Glomerular visceral epithelial cell (primary cell): ENCODE data around the gene SIRT4.
A peak's percentile ranks its signal among the peaks of the same experiment; 100 is the strongest.
"Not testable (repeated sequence)": the region's sequence is repeated elsewhere in the genome, so short reads cannot be mapped to it uniquely, and the experiment has no call there.

Experiments
- DNase-seq: peaks from one replicate; pipeline ENCODE4 v3.0.0-alpha.2; 2016; ENCODE audit errors: extremely low spot score

The SIRT4 gene, protein sequence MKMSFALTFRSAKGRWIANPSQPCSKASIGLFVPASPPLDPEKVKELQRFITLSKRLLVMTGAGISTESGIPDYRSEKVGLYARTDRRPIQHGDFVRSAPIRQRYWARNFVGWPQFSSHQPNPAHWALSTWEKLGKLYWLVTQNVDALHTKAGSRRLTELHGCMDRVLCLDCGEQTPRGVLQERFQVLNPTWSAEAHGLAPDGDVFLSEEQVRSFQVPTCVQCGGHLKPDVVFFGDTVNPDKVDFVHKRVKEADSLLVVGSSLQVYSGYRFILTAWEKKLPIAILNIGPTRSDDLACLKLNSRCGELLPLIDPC

DNA sequence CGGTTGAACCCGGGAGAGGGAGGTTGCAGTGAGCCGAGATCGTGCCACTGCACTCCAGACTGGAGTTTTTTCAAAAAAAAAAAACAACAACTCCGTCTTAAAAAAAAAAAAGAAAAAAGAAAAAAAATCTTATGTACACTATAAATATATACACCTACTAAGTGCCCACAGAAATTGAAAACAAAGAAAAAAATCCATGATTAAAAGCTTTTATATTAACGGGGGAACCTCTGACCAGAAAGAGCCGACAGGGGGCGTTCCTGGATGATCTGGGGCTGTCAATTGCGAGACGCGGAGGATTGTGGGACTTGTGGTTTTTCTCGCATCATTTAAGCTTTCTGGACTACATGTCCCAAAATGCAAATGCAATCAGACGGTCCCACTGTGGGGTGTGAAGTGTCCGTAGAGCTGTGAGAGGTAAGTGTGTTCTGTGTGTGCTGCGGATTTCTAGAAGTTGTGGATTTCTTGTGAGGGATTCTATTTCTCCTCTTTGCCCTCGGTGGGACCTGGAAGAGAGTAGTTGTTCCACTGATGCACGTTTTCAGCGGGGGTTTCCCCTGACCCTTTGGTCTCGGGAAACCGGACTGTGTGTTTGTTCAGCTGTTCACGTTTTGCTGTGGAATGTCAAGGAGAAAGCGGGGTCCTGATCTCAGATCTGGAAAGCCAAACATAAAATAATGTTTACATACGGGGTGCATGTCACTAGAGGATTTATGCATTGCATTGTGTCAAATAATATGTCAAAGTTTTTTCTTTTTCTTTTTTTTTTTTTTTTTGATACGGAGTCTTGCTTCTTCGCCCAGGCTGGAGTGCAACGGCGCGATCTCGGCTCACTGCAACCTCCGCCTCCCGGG is at the start of gene SIRT4:
Gene SIRT4 (plus strand): TSS at position 360 of the 854 bp plus-strand sequence. CDS start 1,241 bp downstream, outside the sequence.
- peak; percentile 87 for DNase-seq

- DNase-seq: not testable (repeated sequence)
These were observed 48.8 kb upstream of the SIRT4 start for GRCh38 chr12:120253313-120253712.

GRCh38 chr12:120254809-120255208 is 47.3 kb upstream of the SIRT4 start:
- DNase-seq: no peak

- peak; percentile 72 for DNase-seq
These were observed 44.9 kb upstream of the SIRT4 start for GRCh38 chr12:120257041-120257821.

DNA sequence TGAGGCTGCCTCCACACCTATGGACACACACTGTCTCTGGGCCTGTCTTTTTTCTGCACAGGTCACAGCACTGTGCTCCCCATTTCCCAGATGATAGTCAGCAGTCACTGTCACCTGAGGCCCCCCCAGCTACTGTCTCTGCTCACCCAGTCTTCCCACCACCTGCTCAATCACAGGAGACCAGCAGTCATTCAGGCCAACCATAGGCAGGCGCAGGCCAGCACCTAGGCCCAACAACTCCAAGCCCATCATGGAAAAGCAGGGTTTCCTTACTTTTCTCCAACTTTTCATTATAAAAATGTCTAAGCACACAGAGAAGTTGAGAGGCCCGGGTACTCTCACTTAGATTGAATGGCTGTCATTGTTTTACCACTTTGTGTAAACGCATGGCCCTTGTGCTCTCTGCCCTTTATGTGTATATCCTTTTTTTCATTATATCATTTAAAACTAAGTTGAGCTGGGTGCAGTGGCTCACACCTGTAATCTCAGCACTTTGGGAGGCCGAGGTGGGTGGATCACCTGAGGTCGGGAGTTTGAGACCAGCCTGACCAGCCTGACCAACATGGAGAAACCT is 43.7 kb upstream of the SIRT4 start:
- DNase-seq: no peak

- no peak for DNase-seq
These were observed 42.5 kb upstream of the SIRT4 start for GRCh38 chr12:120259418-120260202.

GRCh38 chr12:120260607-120261006 is 41.5 kb upstream of the SIRT4 start:
- no peak for DNase-seq

GRCh38 chr12:120261951-120262851 is 39.9 kb upstream of the SIRT4 start:
- DNase-seq: peak; percentile 57

- peak; percentile 64 for DNase-seq
These were observed 39.0 kb upstream of the SIRT4 start for GRCh38 chr12:120262852-120263747.

- DNase-seq: no peak
These were observed 38.4 kb upstream of the SIRT4 start for GRCh38 chr12:120263748-120264085.

DNA sequence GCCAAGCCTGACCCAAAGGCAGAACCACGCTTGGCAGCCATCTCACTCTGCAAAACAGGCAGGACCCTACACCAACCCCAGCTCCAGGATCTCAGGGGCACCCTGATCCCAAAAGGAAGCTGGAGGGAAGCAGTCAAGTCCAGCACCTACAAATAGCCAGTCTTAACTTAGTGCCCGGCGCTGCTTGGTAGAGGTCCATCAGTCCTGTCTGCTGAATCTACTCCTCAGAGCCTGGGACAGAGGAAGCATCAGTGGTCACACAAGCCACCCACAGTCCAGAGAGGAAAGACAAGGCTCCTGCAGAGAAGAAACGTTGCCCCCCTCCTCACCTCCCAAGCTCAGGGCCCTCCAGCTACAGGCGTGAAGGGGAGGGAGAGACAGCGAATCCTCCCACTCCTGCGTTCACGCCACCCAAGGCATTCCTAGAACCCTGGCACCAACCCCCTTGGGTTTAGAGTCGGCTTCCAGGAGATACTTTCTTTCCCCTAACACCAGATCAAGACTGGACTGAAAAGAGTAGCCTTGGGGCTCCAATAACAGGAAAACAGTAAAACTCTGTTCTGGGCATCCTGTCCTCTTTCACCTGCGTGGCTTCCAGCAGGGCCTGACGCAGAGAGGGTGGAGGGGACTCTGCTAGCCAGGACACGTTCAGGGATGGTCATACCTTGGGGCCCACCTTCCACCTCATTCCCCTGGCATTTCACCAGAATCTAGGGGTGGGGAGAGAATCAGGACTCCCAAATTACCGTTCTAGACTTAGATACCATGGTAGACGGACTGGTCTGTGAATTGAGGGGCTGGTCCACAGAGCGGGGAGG is 37.8 kb upstream of the SIRT4 start:
- DNase-seq: no peak

DNA sequence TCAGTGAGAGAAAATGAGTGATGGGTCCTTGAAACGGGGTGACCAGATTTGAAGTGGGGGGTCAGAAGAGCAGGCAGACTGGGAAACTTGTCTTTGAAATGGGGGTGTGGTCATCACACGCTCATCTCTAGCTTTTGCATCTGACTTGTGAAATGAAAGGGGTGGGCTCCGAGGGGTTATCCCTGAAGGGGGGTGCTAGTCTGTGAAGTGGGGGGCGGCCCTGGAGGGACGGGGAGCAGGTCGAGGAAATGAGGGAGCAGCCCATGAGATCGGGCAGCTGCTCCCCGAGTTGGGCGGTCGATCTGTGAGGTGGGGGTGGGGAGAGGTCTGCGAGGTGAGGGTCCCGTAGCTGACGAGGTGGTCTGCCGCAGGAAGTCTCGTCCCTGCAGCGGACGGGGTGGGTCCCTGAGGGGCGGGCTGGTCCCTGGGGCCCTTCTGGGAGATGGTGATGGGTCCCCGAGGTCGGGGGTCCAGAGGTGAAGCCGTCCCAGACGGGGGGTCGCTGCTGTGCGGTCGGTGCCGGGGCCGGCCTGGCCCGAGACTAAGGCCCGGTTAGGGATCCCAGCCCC is 37.1 kb upstream of the SIRT4 start:
- no peak for DNase-seq

GRCh38 chr12:120265473-120266179 is 36.5 kb upstream of the SIRT4 start, which contains the start of gene PXN:
Gene PXN, minus strand, starts transcription at chr12:120265730. Its CDS starts 101 bp downstream, at chr12:120265629.
- peak; percentile 90 for DNase-seq

DNA sequence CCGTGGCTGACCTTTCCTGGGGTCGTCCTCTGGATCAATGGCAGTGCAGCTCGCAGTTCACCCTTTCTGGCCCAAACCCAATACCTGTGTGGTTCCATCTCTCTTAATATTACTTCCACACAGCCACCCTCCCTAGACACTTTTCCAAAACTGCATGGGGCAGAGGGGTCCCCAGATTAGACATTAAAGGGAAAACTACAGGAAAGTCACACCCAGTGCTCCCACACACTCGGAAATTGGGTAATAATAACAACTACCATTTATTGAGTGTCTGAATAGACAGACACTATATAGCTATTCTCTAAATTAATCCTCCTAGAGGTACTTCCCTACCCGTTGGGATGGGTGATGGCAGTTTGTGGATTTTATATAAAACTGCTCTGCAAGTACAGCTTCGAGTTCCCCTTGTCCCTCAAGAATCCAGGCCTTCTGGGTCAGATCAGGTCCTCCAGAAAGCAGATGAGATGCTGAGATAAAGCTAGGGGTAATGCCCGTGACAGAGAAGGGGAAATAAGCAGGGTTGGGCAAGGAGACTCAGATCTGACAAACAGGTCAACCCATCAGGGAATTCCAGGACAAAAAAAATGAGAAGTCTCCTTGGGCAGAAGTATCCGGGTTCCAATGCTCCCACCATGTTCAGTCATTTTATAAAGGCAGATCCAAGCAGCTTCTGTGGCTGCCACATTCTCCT is 35.8 kb upstream of the SIRT4 start:
- no peak for DNase-seq

DNA sequence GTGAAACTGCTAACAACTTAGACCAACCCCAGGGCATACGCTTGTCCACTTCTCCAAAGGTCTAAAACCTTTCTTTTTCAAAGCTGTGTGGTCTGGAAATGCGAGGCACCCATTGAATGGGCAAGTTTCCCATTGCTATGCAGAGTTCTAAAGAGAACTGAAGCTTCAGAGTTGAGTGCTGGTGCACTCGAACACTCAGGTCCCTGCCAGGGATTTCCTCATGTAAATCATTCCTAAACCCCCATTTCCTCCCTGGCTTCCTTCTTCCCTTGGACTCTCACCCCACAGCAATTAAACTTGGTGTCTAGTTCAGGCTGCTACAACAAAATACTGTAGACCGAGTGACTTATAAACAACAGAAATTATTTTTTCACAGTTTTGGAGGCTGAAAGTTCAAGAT is 34.4 kb upstream of the SIRT4 start:
- DNase-seq: no peak

DNA sequence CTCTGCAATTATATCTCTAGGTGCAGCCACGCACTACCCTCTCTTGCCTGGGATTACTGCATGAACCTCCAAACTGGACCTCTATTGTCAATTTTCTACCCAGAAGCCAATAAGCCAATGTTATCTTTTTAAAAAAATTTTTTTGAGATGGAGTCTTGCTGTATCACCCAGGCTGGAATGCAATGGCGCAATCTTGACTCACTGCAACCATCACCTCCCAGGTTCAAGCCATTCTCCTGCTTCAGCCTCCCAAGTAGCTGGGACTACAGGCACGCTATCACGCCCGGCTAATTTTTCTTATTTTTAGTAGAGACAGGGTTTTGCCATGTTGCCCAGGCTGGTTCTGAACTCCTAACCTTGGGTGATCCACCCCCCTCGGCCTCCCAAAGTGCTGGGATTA is 25.4 kb upstream of the SIRT4 start:
- no peak for DNase-seq
